Stimulated activated CD4-positive, alpha-beta T cell treated with anti-CD3 and anti-CD28 coated beads, Interleukin-12 subunit alpha, Interleukin-12 subunit beta, amount 100 ng/mL, for 4 hours (primary cell): ENCODE data around the gene ABHD16B.

Experiments used
- DNase-seq: peaks from one replicate; pipeline ENCODE4 v3.0.0-alpha.2; 2020

ABHD16B gene

DNA sequence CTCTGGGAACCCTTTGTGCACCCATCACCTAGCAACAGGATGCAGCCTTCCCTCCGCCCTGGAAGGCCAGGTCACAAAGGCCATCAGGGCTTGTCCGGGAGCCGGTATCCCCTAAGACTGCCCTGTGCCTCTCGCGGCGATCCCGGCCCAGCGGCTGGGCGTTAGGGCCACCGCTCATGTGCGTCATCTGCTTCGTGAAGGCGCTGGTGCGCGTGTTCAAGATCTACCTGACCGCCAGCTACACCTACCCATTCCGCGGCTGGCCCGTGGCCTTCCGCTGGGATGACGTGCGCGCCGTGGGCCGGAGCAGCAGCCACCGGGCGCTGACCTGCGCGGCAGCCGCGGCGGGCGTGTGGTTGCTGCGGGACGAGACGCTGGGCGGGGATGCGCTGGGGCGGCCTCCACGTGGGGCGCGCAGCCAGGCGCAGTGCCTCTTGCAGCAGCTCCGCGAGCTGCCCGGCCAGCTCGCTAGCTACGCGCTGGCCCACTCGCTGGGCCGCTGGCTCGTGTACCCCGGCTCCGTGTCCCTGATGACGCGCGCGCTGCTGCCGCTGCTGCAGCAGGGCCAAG lies at the start of gene ABHD16B:
Gene ABHD16B (plus strand): TSS at position 134 of the 570 bp plus-strand sequence. CDS start 43 bp downstream, at position 177.
- DNase-seq, result no peak

DNA sequence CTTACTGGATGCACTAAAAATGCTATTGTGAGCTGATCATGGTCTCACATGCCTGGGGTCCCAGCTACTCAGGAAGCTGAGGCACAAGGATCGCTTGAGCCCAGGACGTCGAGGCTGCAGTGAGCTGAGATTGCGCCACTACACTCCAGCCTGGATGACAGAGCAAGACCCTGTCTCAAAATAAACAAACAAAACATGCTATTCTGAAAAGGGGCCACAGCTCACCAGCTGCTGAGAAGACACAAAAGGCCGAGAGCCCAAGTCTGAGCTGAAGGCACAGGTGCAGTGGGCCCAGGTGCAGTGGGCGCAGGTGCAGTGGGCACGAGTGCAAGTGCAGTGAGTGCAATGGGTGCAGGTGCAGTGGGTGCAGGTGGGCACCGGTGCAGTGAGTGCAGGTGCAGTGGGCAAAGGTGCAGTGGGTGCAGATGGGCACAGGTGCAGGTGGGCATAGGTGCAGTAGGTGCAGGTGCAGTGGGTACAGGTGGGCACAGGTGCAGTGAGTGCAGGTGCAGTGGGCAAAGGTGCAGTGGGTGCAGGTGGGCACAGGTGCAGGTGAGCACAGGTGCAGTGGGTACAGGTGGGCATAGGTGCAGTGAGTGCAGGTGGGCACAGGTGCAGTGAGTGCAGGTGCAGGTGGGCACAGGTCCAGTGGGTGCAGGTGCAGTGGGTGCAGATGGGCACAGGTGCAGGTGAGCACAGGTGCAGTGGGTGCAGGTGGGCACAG lies 46.2 kb upstream of the ABHD16B start:
- DNase-seq, result no peak

DNA sequence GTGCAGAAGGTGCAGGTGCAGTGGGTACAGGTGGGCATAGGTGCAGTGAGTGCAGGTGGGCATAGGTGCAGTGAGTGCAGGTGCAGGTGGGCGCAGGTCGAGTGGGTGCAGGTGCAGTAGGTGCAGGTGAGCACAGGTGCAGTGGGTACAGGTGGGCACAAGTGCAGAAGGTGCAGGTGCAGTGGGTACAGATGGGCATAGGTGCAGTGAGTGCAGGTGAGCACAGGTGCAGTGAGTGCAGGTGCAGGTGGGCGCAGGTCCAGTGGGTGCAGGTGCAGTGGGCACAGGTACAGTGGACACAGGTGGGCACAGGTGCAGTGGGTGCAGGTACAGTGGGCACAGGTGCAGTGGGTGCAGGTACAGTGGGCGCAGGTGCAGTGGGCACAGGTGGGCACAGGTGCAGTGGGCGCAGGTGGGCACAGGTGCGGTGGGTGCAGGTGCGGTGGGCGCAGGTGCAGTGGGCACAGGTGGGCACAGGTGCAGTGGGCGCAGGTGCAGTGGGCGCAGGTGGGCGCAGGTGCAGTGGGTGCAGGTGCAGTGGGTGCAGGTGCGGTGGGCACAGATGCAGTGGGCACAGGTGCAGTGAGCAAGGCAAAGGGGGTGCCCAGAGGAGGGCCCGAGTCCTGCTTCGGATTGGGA lies 45.6 kb upstream of the ABHD16B start:
- DNase-seq, result no peak

DNA sequence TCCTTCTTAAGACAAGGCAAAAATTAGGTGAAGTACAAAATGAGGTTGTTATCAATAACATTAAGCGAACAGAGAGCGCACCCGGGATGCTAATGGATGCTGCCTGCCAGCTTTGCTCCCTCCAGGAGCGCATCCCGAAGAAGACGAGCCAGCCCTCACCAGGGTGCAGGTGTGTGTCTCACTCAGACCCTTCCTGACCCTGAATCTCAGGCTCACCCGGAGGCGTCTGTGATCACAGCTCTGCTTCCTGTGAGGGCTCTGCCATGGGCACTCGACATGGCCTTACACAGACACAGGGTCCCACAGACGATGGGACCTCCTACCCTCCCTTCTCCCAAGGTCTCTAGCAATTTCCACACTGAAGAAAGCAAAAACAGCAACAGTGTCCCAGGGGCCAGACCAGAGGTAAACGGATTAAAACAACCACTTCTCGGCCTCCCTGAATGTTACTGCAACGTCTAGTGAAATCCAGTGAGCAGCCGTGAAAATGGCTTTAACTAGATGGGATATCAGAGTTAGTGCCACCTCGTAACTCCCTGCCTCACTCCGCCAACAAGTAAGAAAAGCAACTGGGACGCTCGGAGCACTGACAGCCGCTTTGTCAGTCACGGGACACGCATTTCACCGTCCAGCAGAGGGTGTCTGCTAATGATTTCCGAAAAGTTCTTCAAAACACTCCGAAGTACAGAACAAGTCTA lies 41.9 kb upstream of the ABHD16B start:
- DNase-seq, result no peak

DNA sequence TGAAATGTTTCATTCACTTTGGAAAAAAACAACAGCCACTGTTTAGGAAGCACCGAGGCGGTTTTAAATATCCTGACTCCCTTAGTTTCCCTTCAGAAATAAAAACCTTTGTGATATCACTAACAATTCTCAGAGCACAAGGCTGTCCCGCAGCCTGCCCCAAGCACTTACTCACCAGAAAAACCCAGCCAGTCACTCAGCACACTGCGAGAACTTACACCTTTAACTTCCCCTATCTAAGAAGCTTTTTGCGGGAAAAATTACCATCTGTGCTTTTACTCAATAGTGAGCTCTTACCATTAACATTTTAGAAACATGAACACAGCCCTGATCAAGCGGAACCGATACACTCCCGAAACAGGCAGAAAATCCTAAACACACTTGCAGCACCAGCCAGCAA lies 39.5 kb upstream of the ABHD16B start:
- no peak for DNase-seq

DNA sequence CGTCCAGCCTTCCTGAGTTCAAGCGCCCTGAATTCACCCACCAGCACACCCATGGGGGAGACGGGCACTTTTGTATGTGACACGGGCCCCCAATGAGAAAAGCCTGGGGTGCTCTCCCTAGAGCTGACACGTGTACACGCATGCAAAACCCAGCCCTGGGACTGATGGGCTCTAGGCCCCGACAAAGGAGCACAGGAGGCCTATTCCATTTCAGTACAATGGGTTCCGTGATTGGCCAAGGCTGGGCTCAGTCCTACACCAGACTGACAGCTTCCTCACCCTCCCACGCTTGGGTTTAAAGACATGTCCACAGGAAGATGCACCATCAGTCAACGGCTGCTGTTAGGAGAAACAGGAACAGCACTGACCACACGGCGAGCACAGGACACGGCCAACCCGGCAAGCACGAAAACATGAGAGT lies 39.0 kb upstream of the ABHD16B start:
- no peak for DNase-seq

DNA sequence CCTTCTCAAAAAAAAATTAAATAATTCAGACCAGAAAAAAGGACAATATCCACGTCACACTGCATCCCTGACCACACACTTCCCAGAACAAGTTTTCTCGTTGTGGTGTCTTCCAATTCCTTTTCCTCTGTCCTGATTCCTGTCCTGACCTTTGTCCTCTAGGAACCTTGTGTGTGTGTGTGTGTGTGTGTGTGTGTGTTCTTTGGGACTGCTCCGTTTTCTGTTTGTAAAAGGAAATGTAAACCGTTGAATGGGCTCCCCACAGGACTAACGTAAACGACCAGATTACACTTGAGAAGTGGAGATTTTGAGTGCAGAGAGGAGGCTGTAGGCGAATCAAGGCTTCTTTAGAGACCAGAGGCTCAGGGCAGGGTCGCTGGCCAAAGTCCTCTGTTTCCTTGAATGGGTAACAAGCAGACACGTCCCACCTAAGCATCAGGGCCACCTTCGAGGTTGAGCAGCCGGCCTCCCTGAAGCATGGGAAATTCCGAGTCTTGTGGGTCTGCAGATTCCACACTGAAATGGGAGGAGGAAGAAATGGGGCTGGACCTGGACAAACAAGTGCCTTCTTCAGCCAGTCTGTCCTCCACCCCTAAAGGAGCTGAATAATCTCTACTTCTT lies 37.5 kb upstream of the ABHD16B start:
- no peak for DNase-seq

DNA sequence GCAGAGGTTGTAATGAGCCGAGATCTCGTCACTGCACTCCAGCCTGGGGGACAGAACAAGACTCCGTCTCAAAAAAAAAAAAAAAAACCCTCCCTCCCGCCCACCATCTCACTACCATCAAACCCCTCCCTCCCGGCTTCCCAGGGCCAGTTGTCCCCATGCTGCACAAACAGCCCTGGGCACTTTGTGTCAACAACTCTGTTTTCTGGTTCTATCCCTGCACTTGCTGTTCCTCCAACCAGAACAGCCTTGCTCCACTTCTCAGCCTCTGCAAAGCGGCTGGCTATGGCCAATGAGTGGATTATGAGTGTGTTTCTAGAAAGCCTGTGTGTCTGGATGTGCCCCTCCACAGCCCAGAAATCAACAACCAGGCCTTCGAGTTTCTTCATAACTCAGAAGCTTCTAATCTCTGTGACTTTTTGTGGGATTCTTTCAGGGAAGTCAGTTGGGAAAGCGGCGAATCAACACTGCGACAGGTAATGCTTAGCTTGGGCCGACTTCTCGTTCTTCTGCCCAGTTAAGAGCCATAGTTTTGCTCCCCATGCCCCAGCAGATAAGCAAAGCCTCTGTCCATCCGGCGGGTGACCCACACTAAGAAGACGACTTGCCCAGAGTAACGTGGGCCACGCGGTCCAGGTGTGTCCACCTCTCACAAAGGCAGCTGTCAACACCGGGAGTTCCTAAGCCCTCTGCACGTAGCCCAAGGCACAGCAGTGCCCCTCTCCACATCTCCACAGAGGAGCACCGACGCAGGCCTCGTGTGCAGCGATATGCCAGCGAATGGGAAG lies 35.8 kb upstream of the ABHD16B start:
- no peak for DNase-seq

DNA sequence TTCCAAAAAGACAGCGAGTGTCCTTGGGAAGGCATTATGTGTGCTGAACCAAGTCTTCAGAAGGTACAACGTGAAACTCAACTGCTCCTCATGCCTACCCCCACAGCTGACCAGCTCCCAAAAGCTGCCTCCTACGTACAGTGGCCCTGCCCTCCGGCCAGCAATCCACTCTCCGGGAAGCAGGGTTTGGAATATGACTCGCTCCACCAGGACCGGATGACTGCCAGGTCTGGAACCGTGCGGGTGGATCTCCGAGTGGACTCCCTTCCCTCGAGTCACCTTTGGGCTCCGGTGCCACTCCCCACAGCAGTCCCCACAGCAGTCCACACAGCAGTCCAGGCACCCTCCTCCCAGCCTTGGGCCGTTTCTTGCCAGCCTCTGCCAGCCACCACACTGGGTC lies 34.5 kb upstream of the ABHD16B start:
- DNase-seq, result no peak

DNA sequence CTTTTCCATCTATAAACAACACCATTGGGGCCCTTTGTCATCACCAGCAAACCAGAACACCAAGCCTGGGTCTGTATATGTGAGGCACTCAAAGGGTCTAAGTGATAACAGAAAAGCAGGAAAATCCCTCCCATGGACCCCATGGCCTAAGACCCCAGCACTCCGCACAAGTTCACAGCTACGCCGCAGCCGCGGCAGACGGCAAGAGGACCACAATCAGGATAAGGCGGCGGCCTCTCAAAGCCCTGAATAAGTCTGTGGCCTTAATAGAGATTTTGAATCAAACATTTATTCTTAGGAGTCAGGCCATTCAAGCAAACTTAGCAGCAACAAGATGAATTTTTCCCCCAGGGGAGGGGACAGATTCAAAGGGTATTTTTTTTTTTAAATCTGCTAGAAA lies 33.2 kb upstream of the ABHD16B start:
- no peak for DNase-seq

DNA sequence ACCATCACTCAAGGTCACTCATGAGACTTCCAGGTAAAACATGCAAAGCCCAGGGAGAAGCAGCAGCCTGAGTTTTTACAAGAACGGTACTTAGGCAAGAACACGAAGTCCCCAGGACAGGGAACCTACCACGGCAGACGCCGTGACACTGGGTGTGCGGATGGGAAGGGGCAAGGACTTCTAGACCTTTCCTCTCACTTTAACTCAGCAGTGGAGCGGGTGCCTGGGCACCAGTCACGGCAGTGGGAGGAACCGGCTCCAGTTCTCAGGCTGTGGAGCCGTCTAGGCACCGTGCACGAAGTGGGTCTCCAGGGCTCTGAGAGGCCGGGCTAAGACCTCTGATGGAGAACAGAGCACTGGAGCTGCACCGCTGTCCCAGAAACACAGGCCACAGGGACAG lies 32.8 kb upstream of the ABHD16B start:
- no peak for DNase-seq

DNA sequence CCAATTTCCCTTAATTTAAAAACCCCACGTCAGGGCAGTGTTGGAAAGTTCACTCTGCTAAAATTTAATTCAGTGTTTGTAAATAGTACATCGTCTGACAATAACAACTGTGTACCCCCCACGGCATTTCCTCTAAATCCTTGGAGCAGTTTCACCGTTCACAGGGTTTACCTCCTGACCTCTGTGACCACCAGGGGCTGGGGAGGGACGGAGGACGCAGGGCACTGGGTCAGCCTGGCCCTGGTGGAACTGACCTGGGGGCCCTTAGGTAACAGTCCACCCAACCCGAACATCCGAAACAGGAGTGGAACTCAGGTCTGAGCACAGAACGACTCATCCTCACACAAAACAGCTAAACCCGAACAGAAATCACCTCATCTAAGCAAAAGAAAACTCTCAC lies 32.3 kb upstream of the ABHD16B start:
- DNase-seq, result no peak

DNA sequence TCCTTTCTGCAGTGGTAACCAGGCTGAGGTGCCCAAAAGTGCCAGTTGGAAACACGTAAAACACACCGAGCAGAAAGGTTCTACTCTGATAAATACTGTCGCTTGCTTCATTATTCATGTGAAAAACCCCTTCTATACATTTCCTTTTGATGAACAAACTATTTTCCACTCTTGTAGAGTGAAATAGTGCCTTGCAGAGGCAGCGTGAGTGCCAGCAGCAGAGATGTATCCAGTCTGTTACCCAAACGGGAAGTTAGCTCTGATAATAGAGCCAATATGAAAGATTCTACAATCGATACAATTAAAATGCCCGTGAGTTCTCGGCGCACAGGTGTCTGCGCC lies 31.7 kb upstream of the ABHD16B start:
- DNase-seq, result no peak

DNA sequence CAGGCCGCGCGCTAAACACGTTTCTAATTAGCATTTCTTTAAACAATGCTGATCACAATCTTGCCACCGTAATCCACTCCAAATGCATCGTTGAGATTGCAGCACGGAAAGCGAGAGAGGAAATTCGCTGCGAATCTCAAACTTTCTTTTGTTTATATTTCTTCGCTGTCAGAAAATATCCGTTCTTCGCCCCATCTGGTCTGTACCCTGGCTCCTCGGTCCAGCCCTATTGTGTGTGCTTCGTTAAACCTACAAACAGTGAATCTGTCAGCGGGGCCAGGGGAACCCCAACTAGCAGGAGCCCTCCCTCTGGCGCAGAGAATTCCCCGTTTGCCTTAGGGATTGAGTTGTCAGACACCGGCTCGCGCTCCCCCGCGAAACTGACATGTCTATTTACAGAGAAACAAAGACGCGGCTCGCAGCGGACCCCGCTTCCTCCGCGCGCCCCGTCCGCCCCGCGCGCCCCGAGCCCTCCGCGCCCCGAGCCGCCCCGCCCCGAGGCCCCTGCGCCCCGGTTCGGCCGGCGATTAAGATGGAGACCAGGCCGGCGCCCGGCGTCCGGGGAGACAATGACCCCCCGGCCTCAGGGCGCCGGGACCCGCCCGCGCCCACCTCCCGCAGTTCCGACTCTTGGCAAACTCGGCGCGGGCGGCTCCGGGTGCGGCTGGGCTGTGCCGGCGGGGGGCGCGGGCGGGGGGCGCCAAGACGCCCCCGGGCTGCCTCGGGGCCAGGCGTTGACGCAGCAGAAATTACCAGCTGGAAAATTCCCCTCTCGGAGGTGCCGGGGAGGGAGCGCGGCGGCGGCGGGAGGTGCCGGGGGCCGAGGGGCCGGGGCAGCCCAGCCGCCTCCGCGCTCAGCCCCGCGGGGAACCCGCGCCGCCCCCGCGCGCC lies 31.1 kb upstream of the ABHD16B start:
- no peak for DNase-seq

DNA sequence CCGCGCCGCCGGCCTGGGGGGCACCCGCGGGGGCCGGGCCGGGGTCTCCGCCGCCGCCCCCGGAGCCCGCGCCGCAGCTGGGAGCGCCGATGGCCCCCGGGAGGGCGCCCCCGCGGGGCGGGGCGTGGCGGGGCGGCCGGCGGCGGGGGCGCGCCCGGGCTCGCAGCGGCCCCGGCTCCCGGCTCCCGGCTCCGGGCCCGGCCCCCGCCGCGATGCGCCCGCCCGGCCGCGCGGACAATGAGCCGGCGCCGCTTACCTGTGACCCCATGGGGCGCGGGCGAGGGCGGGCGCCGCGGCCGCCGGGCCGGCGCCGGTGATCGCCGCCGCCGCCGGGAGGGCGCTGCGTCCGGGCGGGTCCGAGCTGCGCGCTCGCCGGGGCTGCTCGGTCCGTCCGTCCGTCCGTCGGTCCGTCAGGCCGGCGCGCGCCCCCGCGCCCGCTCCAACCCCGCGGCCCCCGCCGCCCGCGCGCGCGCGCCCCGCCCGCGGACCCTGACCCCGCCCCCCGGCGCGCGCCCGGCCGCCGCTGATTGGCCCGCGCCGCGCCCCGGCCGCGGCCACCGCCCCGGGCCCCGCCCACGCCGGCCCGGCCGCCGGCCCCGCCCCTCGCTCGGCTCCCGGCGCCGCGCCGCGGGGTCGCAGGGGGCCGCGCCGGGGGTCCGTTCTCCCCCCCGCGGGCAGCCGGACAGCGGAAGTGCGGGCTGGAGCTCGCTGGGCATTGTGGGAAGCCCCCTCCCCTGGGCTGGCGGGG lies 30.3 kb upstream of the ABHD16B start, which contains the start of gene ZBTB46:
Gene ZBTB46 (minus strand): TSS at position 424 of the 748 bp plus-strand sequence. CDS start 40,507 bp downstream, outside the sequence.
- DNase-seq, result peak; percentile 44

DNA sequence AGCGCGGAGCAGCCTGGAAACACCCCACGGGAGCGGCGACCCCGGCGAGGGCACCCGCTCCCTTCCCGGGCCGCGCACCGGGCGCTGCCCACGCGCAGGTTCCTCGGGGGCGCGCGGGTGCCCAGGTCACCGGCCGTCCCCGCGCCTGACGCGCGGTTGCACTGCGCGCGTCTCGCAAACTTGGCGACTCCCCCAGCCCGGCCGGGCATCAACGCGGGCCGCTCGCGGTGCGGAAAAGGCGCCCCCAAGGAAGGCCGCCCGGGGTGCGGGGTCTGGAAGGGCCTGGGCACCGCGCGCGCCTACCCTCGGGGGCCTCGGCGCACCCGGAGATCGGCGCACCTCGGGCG lies 29.7 kb upstream of the ABHD16B start:
- no peak for DNase-seq

DNA sequence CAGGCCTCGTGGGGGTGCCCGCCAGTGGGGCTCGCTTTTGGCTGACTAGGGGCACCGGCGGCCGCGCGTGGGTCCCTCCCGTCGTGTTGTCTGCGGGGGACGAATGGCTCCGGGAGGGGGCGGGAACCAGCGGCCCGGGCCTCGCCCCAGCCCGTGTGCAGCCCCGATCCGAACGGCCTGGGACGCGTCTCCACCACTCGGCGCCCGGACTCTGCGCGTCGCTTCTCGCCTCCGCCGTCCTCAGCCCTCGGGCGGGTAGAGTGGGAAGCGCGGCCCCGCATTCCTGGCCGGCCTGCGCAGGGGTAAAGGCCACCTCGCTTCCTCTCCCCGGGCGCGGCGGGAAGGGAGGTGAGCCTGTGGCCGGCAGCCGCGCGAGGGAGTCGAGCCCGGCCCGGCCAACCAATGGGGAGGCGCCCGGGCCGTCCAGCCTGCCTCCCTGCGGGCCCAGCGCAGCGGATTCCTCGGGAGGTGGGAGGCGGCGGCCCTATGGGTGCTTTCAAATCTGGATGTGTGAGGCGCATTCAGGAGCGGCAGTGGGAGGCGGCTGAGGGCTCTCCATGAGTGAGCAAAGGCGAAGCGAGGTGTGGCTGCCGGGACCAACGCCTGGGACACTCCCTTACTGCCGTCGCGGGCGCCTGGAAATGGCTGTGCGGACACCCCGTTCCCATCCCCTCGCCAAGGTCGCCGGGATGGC lies 29.2 kb upstream of the ABHD16B start:
- DNase-seq, result no peak

DNA sequence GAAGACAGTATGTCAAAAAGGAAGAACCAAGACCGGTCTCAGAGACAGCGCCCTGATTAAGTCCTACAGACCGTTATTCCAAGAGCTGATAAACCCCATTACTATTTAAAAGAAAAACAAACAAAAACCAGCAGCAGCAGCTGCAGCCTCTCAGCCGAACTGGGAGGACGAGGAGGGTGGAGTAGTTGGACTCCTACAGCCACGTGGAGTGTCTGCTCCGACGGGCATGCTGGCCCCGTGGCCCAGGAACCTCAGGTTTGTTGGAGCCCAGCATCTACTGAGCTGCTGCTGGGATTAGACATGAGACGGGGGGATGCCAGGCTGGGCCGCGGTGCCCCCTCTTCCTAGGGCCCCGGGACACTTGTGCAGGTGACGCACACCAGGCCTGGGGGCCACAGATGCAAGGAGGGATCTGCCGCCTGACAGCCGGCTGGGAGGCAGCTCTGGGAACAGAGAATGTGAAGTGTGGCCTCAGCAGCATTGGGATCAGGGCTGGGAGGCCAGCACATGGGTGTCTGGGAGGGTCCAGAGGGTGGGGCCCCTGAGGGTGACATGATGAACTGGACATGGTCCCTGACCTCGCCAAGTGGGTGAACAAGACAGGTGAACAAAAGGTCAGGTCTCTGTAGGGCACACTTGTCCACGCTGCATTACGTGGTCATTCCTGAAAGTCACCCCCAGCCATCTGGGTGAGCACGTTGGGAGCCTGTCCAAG lies 27.4 kb upstream of the ABHD16B start:
- no peak for DNase-seq

DNA sequence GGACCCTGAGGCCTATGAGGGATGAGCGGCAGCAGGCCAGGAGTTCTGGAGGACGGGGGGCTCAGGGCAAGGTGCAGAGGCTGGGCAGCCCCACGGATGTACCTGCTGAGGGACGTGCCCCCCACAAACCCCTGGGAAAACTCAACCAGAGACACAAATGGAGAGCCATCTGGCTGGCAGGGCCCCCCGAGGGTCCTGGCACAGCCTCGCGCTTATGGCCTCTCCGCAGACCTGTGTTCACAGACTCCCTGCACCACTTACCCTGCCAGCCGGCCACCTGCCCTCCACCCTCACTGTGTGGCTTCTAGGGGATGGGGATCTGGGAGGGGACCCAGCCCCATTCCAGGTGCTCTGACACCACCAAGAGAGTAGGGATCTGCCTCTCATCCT lies 26.8 kb upstream of the ABHD16B start:
- no peak for DNase-seq
